ENCODE data around the gene EPHB1. TPM values are rescaled to one million over a fixed set of nuclear protein-coding genes. Genes with fewer than 3 reads are reported as not detected.

The EPHB1 gene
- polyA plus RNA-seq, 1 of the 3 experiments (the other 2 are of a cell fraction) = 1.2 TPM

GRCh38 chr3:134798681-134799311, 3.7 kb downstream of the EPHB1 start:
- Histone ChIP-seq H3K27me3 (ENCODE audit: insufficient read depth) (no peaks in the 10 kb centered on the region; the same call in 1 of the 2 replicates), H4K20me1 (ENCODE audit: insufficient read depth) (peaks cover 7% of the 10 kb centered on the region), H3K4me2 (no peak overlapping the region), H3K79me2 (ENCODE audit: insufficient read depth) (0 out of 2 replicates have a peak, but pooled peaks cover 10% of the 10 kb centered on the region), H3K36me3 (replicated peaks in 1 of 2; ENCODE audit: control insufficient read depth in 1 of 2, insufficient read depth in 2 of 2, low read length in 1 of 2) (no peaks in the 10 kb centered on the region), H3K4me3 (ENCODE audit: low read depth in 2 of 2, low read length in 1 of 2) (no peak overlapping the region), H3K4me1 (ENCODE audit: control insufficient read depth in 1 of 2, insufficient read depth in 2 of 2, low read depth in 1 of 2, low read length in 1 of 2) (peaks cover 0 to 8% of the 10 kb centered on the region in 2 experiments; a peak in 1 of 4 replicates), H3F3A (replicated peaks; ENCODE audit: insufficient read depth) (no peaks in the 10 kb centered on the region), H3K27ac (ENCODE audit: low read depth in 2 of 2, low read length in 1 of 2) (no peak overlapping the region), H2AFZ (ENCODE audit: low read depth) (no peak overlapping the region), H3K9me3 (no peaks in the 10 kb centered on the region), H3K9me2 (no peaks in the 10 kb centered on the region), H3K9ac (no peak overlapping the region)
- CTCF ChIA-PET = interaction anchor here (1.1 kb wide), 1 partner anchor 198 kb away, joined by 3 read pairs; no protein-coding TSS in a partner anchor
- no peak for DNase-seq
- POLR2A ChIA-PET = no interaction called here
- WGBS (ENCODE audit: low lambda C conversion rate) = 64% methylated on average over 5 of the region's 9 CpGs
- no peak for TF ChIP-seq SIN3A (IDR thresholded peaks at IDR 0.05; ENCODE audit: borderline replicate concordance, low read depth, low read length)

- Histone ChIP-seq H2AFZ (ENCODE audit: low read depth) (no peak overlapping the region), H3K27me3 (ENCODE audit: insufficient read depth) (no peaks in the 10 kb centered on the region; the same call in 1 of the 2 replicates), H3K9me3 (no peaks in the 10 kb centered on the region), H4K20me1 (ENCODE audit: insufficient read depth) (peaks cover 7% of the 10 kb centered on the region), H3K4me3 (ENCODE audit: low read depth in 2 of 2, low read length in 1 of 2) (no peak overlapping the region), H3K27ac (ENCODE audit: low read depth in 2 of 2, low read length in 1 of 2) (no peak overlapping the region), H3K4me1 (ENCODE audit: control insufficient read depth in 1 of 2, insufficient read depth in 2 of 2, low read depth in 1 of 2, low read length in 1 of 2) (peaks cover 0 to 8% of the 10 kb centered on the region in 2 experiments; a peak in 1 of 4 replicates), H3K79me2 (ENCODE audit: insufficient read depth) (0 out of 2 replicates have a peak, but pooled peaks cover 10% of the 10 kb centered on the region), H3K4me2 (no peak overlapping the region), H3K9ac (no peak overlapping the region), H3F3A (replicated peaks; ENCODE audit: insufficient read depth) (no peaks in the 10 kb centered on the region), H3K9me2 (no peaks in the 10 kb centered on the region), H3K36me3 (replicated peaks in 1 of 2; ENCODE audit: control insufficient read depth in 1 of 2, insufficient read depth in 2 of 2, low read length in 1 of 2) (no peaks in the 10 kb centered on the region)
- POLR2A ChIA-PET = no interaction called here
- WGBS (ENCODE audit: low lambda C conversion rate) = 74% methylated on average over 6 of the region's 6 CpGs
- TF ChIP-seq TAF1 (IDR thresholded peaks at IDR 0.05; ENCODE audit: borderline replicate concordance, low read depth, low read length) (no peak), CHD2 (IDR thresholded peaks at IDR 0.05; ENCODE audit: low read length, partially characterized antibody) (no peak), ZBTB33 (IDR thresholded peaks at IDR 0.05; ENCODE audit: borderline replicate concordance, low read depth) (no peak), MAX (IDR thresholded peaks at IDR 0.05; ENCODE audit: low read depth) (no peak)
- no peak for DNase-seq
- CTCF ChIA-PET = no interaction called here
Measured at GRCh38 chr3:134799393-134799792, 4.3 kb downstream of the EPHB1 start.

GRCh38 chr3:134801204-134801958, 6.3 kb downstream of the EPHB1 start:
- peaks cover 7% of the 10 kb centered on the region for H4K20me1 ChIP-seq (ENCODE audit: insufficient read depth)
- H2AFZ ChIP-seq (ENCODE audit: low read depth) = no peak overlapping the region
- no peak for DNase-seq
- H3K4me1 ChIP-seq (ENCODE audit: control insufficient read depth in 1 of 2, insufficient read depth in 2 of 2, low read depth in 1 of 2, low read length in 1 of 2) = no peaks in the 10 kb centered on the region; a peak in 1 of 4 replicates
- H3K9ac ChIP-seq = no peak overlapping the region
- TF ChIP-seq, protein P1, sequence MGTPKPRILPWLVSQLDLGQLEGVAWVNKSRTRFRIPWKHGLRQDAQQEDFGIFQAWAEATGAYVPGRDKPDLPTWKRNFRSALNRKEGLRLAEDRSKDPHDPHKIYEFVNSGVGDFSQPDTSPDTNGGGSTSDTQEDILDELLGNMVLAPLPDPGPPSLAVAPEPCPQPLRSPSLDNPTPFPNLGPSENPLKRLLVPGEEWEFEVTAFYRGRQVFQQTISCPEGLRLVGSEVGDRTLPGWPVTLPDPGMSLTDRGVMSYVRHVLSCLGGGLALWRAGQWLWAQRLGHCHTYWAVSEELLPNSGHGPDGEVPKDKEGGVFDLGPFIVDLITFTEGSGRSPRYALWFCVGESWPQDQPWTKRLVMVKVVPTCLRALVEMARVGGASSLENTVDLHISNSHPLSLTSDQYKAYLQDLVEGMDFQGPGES (IDR thresholded peaks at IDR 0.05; ENCODE audit: low read depth, low read length) = no peak
- TF ChIP-seq EP300 (IDR thresholded peaks at IDR 0.05; ENCODE audit: borderline replicate concordance in 1 of 2, low read depth in 1 of 2, low read length in 1 of 2) = no peak
- H3K79me2 ChIP-seq (ENCODE audit: insufficient read depth) = 0 out of 2 replicates have a peak, but pooled peaks cover 10% of the 10 kb centered on the region
- no peaks in the 10 kb centered on the region; the same call in 1 of the 2 replicates for H3K27me3 ChIP-seq (ENCODE audit: insufficient read depth)
- H3K4me3 ChIP-seq (ENCODE audit: low read depth in 2 of 2, low read length in 1 of 2) = no peak overlapping the region
- H3K9me2 ChIP-seq = no peaks in the 10 kb centered on the region
- no peak overlapping the region for H3K27ac ChIP-seq (ENCODE audit: low read depth in 2 of 2, low read length in 1 of 2)
- ChIA-PET CTCF (no interaction called here), POLR2A (no interaction called here)
- H3K9me3 ChIP-seq = no peaks in the 10 kb centered on the region
- H3F3A ChIP-seq (replicated peaks; ENCODE audit: insufficient read depth) = no peaks in the 10 kb centered on the region
- no peaks in the 10 kb centered on the region for H3K36me3 ChIP-seq (replicated peaks in 1 of 2; ENCODE audit: control insufficient read depth in 1 of 2, insufficient read depth in 2 of 2, low read length in 1 of 2)
- no peak overlapping the region for H3K4me2 ChIP-seq
- 75% methylated on average over 6 of the region's 6 CpGs for WGBS (ENCODE audit: low lambda C conversion rate)
